ENCODE data around the gene MORN1.
"Not testable (repeated sequence)": the region's sequence is repeated elsewhere in the genome, so short reads cannot be mapped to it uniquely, and the experiment has no call there.

The MORN1 gene

GRCh38 chr1:2304282-2304681, 87.1 kb downstream of the MORN1 start:
- no peak for DNase-seq (ENCODE audit: low read depth)

GRCh38 chr1:2303781-2304180, 87.6 kb downstream of the MORN1 start:
- no peak for DNase-seq (ENCODE audit: low read depth)

GRCh38 chr1:2303016-2303775, 88.2 kb downstream of the MORN1 start:
- DNase-seq (ENCODE audit: low read depth), result no peak

- DNase-seq (ENCODE audit: low read depth), result no peak
These were observed 88.9 kb downstream of the MORN1 start for GRCh38 chr1:2302292-2302925.

- DNase-seq (ENCODE audit: low read depth), result no peak
These were observed 89.6 kb downstream of the MORN1 start for GRCh38 chr1:2301607-2302291.

- peak; percentile 57 for DNase-seq (ENCODE audit: low read depth)
These were observed 90.3 kb downstream of the MORN1 start for GRCh38 chr1:2300851-2301606.

- DNase-seq (ENCODE audit: low read depth), result peak; percentile 44
These were observed 91.2 kb downstream of the MORN1 start for GRCh38 chr1:2300004-2300771.

- no peak for DNase-seq (ENCODE audit: low read depth)
These were observed 92.2 kb downstream of the MORN1 start for GRCh38 chr1:2299131-2299627.

- DNase-seq (ENCODE audit: low read depth), result no peak
These were observed 92.7 kb downstream of the MORN1 start for GRCh38 chr1:2298685-2299084.

GRCh38 chr1:2297246-2298011, 93.9 kb downstream of the MORN1 start:
- DNase-seq (ENCODE audit: low read depth), result no peak

- no peak for DNase-seq (ENCODE audit: low read depth)
These were observed 94.7 kb downstream of the MORN1 start for GRCh38 chr1:2296614-2297013.

GRCh38 chr1:2296211-2296610, 95.1 kb downstream of the MORN1 start:
- not testable (repeated sequence) for DNase-seq (ENCODE audit: low read depth)

- DNase-seq (ENCODE audit: low read depth), result no peak
These were observed 95.8 kb downstream of the MORN1 start for GRCh38 chr1:2295526-2295925.

GRCh38 chr1:2294725-2295078, 96.7 kb downstream of the MORN1 start:
- DNase-seq (ENCODE audit: low read depth), result no peak

- DNase-seq (ENCODE audit: low read depth), result no peak
These were observed 97.2 kb downstream of the MORN1 start for GRCh38 chr1:2294033-2294724.

GRCh38 chr1:2292725-2293450, 98.5 kb downstream of the MORN1 start:
- DNase-seq (ENCODE audit: low read depth), result no peak

GRCh38 chr1:2291577-2291976, 99.8 kb downstream of the MORN1 start:
- DNase-seq (ENCODE audit: low read depth), result no peak

- peak; percentile 56 for DNase-seq (ENCODE audit: low read depth)
These were observed 100.5 kb downstream of the MORN1 start for GRCh38 chr1:2290595-2291510.

Measured in stimulated activated CD8-positive, alpha-beta memory T cell treated with anti-CD3 and anti-CD28 coated beads, Interleukin-15, amount 100 ng/mL, for 24 hours (primary cell).